OCI-LY1 (cell line): ENCODE measurements around the gene MAML2.

ENCODE experiments used
- H2AFZ ChIP-seq: fragments of 200-600 bp; sonication (generic), shearing (Covaris generic); 2 replicates; pipeline ENCODE4 v1.6.0; 2014; ENCODE audit warnings: antibody characterized with exemption, mild to moderate bottlenecking, low read length
- H3F3A ChIP-seq: fragments of 200-600 bp; sonication (generic), shearing (Covaris generic); 2 replicates; pipeline ENCODE4 v1.6.0; 2014; ENCODE audit warnings: mild to moderate bottlenecking, antibody characterized with exemption, low read length, moderate library complexity; ENCODE audit not compliant: insufficient read depth
- H3K27ac ChIP-seq: fragments of 200-600 bp; sonication (generic); 2 replicates; pipeline ENCODE4 v1.5.1; 2014; ENCODE audit warnings: low read length, mixed run types, mild to moderate bottlenecking, low read depth; ENCODE audit not compliant: poor library complexity, severe bottlenecking
- H3K27me3 ChIP-seq: fragments of 200-600 bp; sonication (generic); 2 replicates; pipeline ENCODE4 v1.6.0; 2014; ENCODE audit warnings: antibody characterized with exemption, mild to moderate bottlenecking, low read length, moderate library complexity; ENCODE audit not compliant: insufficient read depth
- H3K36me3 ChIP-seq: fragments of 200-600 bp; sonication (generic); 2 replicates; pipeline ENCODE4 v1.6.1; 2014; ENCODE audit warnings: mild to moderate bottlenecking, antibody characterized with exemption, low read length, moderate library complexity, mixed read lengths; ENCODE audit not compliant: insufficient read depth
- H3K4me1 ChIP-seq: fragments of 200-600 bp; sonication (generic); 2 replicates; pipeline ENCODE4 v1.5.1; 2014; ENCODE audit warnings: mild to moderate bottlenecking, low read length, moderate library complexity; ENCODE audit not compliant: insufficient read depth, severe bottlenecking
- H3K4me2 ChIP-seq: fragments of 200-600 bp; sonication (generic), shearing (Covaris generic); 2 replicates; pipeline ENCODE4 v1.6.1; 2014; ENCODE audit warnings: low read length
- H3K4me3 ChIP-seq: fragments of 200-600 bp; sonication (generic); 2 replicates; pipeline ENCODE4 v1.5.1; 2014; ENCODE audit warnings: low read length, low read depth, mild to moderate bottlenecking, mixed read lengths; ENCODE audit not compliant: poor library complexity, severe bottlenecking
- H3K79me2 ChIP-seq: fragments of 200-600 bp; shearing (Covaris generic); 2 replicates; pipeline ENCODE4 v1.6.1; 2016; ENCODE audit warnings: mixed run types, low read length, mixed read lengths; ENCODE audit not compliant: insufficient read depth
- H3K9ac ChIP-seq: fragments of 200-600 bp; sonication (generic), shearing (Covaris generic); 2 replicates; pipeline ENCODE4 v1.6.1; 2014; ENCODE audit warnings: mild to moderate bottlenecking, low read length, mixed read lengths
- H3K9me2 ChIP-seq: fragments of 200-600 bp; sonication (generic), shearing (Covaris generic); 2 replicates; pipeline ENCODE4 v1.6.1; 2014; ENCODE audit warnings: low read depth, mild to moderate bottlenecking, low read length, mixed read lengths
- H3K9me3 ChIP-seq: fragments of 200-600 bp; shearing (Covaris generic); 2 replicates; pipeline ENCODE4 v1.6.1; 2014; ENCODE audit warnings: low read length, mixed read lengths
- H4K20me1 ChIP-seq: fragments of 200-600 bp; sonication (generic), shearing (Covaris generic); 2 replicates; pipeline ENCODE4 v1.6.0; 2016; ENCODE audit warnings: mild to moderate bottlenecking, low read length; ENCODE audit not compliant: insufficient read depth
- EZH2 ChIP-seq: fragments of 200-600 bp; sonication (generic), shearing (Covaris generic); IDR thresholded peaks from 2 replicates; pipeline ENCODE4 v1.8.0; 2017; ENCODE audit warnings: borderline replicate concordance, mixed run types, mild to moderate bottlenecking, antibody characterized with exemption, low read length, moderate library complexity, mixed read lengths
- TF ChIP-seq, protein P1 (sequence below): fragments of 200-600 bp; sonication (generic), shearing (Covaris generic); IDR thresholded peaks from 2 replicates; pipeline ENCODE4 v1.5.1; 2017; ENCODE audit warnings: mild to moderate bottlenecking, antibody characterized with exemption, low read length, moderate library complexity, mixed read lengths

Gene MAML2

DNA sequence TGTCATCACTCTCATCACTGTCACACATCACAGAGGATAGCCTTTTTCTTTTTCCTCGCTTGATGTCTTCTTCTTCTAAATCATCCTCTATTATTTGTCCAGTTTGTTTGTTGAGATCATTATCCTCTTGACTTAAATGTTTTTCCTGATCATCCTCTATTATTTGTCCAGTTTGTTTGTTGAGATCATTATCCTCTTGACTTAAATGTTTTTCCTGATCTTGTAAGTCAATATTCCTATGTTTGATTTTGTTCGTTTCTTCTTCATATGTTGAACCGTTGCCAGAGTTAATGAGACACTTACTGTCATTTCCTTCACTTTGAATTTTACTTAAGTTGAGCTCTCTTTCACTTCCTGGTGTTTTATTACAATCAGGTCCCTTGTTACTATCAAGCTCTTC, 41.2 kb upstream of the MAML2 start:
- no peak overlapping the region for H3K4me3 ChIP-seq
- H3K9ac ChIP-seq = no peak overlapping the region
- H3K4me1 ChIP-seq = peaks cover 17% of the 10 kb centered on the region
- H3K4me2 ChIP-seq = no peak overlapping the region
- no peak overlapping the region for H2AFZ ChIP-seq
- H3K9me3 ChIP-seq = no peaks in the 10 kb centered on the region
- H3F3A ChIP-seq = no peaks in the 10 kb centered on the region
- peaks cover 16% of the 10 kb centered on the region for H3K79me2 ChIP-seq
- TF ChIP-seq, protein P1, sequence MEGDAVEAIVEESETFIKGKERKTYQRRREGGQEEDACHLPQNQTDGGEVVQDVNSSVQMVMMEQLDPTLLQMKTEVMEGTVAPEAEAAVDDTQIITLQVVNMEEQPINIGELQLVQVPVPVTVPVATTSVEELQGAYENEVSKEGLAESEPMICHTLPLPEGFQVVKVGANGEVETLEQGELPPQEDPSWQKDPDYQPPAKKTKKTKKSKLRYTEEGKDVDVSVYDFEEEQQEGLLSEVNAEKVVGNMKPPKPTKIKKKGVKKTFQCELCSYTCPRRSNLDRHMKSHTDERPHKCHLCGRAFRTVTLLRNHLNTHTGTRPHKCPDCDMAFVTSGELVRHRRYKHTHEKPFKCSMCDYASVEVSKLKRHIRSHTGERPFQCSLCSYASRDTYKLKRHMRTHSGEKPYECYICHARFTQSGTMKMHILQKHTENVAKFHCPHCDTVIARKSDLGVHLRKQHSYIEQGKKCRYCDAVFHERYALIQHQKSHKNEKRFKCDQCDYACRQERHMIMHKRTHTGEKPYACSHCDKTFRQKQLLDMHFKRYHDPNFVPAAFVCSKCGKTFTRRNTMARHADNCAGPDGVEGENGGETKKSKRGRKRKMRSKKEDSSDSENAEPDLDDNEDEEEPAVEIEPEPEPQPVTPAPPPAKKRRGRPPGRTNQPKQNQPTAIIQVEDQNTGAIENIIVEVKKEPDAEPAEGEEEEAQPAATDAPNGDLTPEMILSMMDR = no peak
- TF ChIP-seq EZH2 = no peak
- H4K20me1 ChIP-seq = no peaks in the 10 kb centered on the region
- no peak overlapping the region for H3K27ac ChIP-seq
- no peaks in the 10 kb centered on the region for H3K9me2 ChIP-seq
- no peaks in the 10 kb centered on the region for H3K27me3 ChIP-seq
- peaks cover 46% of the 10 kb centered on the region; the same call in 1 of the 2 replicates for H3K36me3 ChIP-seq

GRCh38 chr11:96376796-96377195, 33.8 kb upstream of the MAML2 start:
- no peak overlapping the region for H3K4me3 ChIP-seq
- no peak overlapping the region for H3K9ac ChIP-seq
- H3F3A ChIP-seq = no peaks in the 10 kb centered on the region
- no peak overlapping the region for H2AFZ ChIP-seq
- H3K27me3 ChIP-seq = no peaks in the 10 kb centered on the region
- no peaks in the 10 kb centered on the region for H3K79me2 ChIP-seq
- no peaks in the 10 kb centered on the region for H4K20me1 ChIP-seq
- H3K36me3 ChIP-seq = peaks cover 31% of the 10 kb centered on the region
- no peak overlapping the region for H3K27ac ChIP-seq
- no peak for TF ChIP-seq EZH2
- TF ChIP-seq, protein P1 = no peak
- H3K9me3 ChIP-seq = no peaks in the 10 kb centered on the region
- no peaks in the 10 kb centered on the region for H3K9me2 ChIP-seq
- no peaks in the 10 kb centered on the region for H3K4me1 ChIP-seq
- H3K4me2 ChIP-seq = no peak overlapping the region

DNA sequence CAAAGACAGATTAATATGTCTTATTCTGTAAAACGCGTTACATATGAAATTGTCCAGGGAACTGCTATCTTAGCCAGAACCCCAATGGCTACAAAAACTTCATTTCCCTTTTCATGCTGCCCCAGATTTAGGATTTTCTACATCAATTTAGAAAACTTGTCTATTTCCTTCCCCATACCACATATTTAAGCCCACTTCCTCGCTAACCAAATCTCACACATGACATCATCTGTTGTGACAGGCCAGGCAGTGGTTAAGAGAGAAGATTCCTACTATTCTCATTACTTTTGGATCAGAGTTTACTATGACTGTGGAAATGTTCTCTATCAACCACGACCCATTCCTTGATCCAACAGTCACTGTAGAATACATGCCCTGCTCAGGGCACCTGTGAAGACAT, 30.8 kb upstream of the MAML2 start:
- Histone ChIP-seq H3K4me3 (no peak overlapping the region), H2AFZ (no peak overlapping the region), H3K4me1 (no peaks in the 10 kb centered on the region), H3K9me3 (no peaks in the 10 kb centered on the region), H3K4me2 (no peak overlapping the region), H3K27ac (no peak overlapping the region), H4K20me1 (no peaks in the 10 kb centered on the region), H3K36me3 (peaks cover 28% of the 10 kb centered on the region), H3K9ac (no peak overlapping the region), H3K27me3 (no peaks in the 10 kb centered on the region), H3F3A (no peaks in the 10 kb centered on the region), H3K79me2 (no peaks in the 10 kb centered on the region), H3K9me2 (no peaks in the 10 kb centered on the region)
- no peak for TF ChIP-seq EZH2
- TF ChIP-seq, protein P1 = no peak
